ENCODE results near the gene NTNG1.

Gene NTNG1

DNA sequence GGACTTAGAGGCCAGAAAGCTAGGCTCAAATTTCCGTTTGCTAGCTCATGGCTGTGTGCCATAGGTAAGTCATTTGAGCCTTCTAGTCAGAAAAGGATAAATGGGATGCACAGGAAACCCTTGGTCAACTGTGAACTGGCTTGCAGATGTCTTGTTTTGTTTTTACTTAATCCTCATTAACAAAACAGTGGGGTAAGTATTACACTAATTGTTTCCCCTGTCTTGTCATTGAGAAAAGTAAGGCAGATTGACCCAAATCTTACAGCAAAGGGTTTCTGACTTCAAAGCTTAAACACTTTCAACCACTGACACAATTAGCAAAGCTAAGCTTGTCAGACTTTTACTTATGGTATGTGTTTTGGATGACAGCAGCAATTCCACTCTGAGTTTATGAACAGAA is 291.3 kb downstream of the NTNG1 start:
- no peak overlapping the region for H3K4me3 Mint-ChIP-seq
- DNase-seq: no peak
- no peaks in the 10 kb centered on the region for H3K9me3 Mint-ChIP-seq
- H3K36me3 Mint-ChIP-seq (ENCODE audit: low read depth): no peaks in the 10 kb centered on the region
- H3K27me3 Mint-ChIP-seq: peaks cover 3% of the 10 kb centered on the region
- no peak overlapping the region for H3K27ac Mint-ChIP-seq
- ATAC-seq: no peak
- no peaks in the 10 kb centered on the region for H3K4me1 Mint-ChIP-seq

DNA sequence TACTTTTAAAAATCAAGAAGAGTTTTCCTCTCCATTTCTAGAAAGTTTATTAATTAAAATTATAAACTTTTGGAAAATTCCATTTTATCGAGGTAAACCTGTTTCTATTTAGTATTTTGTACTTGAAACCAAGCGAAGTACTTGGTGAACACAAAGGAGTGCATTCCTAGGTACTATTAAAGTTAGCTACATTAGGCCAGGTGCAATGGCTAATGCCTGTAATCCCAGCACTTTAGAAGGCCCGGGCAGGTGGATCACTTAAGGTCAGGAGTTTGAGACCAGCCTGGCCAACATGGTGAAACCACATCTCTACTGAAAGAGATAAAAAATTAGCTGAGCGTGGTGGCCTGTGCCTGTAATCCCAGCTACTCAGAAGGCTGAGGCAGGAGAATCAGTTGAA is 292.2 kb downstream of the NTNG1 start:
- Mint-ChIP-seq H3K4me1 (no peaks in the 10 kb centered on the region), H3K27ac (no peak overlapping the region), H3K9me3 (no peaks in the 10 kb centered on the region), H3K27me3 (peaks cover 3% of the 10 kb centered on the region), H3K36me3 (ENCODE audit: low read depth) (no peaks in the 10 kb centered on the region), H3K4me3 (no peak overlapping the region)
- ATAC-seq: no peak
- no peak for DNase-seq

GRCh38 chr1:107433635-107434360 is 293.0 kb downstream of the NTNG1 start:
- DNase-seq (no peak), ATAC-seq (no peak)
- Mint-ChIP-seq H3K27ac (no peak overlapping the region), H3K36me3 (ENCODE audit: low read depth) (no peaks in the 10 kb centered on the region), H3K9me3 (no peaks in the 10 kb centered on the region), H3K4me1 (no peaks in the 10 kb centered on the region), H3K27me3 (peaks cover 3% of the 10 kb centered on the region), H3K4me3 (no peak overlapping the region)

DNA sequence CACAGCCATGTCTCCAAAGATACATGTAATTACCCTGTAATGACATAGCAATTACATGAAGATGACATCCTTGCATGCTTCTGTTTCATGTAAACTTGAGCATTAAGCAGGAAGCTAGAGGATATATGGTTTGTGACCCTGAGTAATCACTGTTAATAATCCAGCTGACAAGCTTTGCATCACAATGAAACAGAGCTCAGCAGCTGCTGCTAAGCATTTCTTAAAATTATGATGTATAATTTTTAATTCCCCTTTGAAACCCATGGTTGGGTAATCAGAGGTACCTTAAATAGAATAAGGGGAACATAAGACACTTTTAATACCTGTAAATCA is 293.5 kb downstream of the NTNG1 start:
- no peaks in the 10 kb centered on the region for H3K27me3 Mint-ChIP-seq
- DNase-seq (no peak), ATAC-seq (no peak)
- H3K36me3 Mint-ChIP-seq (ENCODE audit: low read depth): no peaks in the 10 kb centered on the region
- no peak overlapping the region for H3K4me3 Mint-ChIP-seq
- no peaks in the 10 kb centered on the region for H3K9me3 Mint-ChIP-seq
- no peaks in the 10 kb centered on the region for H3K4me1 Mint-ChIP-seq
- no peak overlapping the region for H3K27ac Mint-ChIP-seq

- no peaks in the 10 kb centered on the region for H3K4me1 Mint-ChIP-seq
- no peaks in the 10 kb centered on the region for H3K36me3 Mint-ChIP-seq (ENCODE audit: low read depth)
- no peaks in the 10 kb centered on the region for H3K27me3 Mint-ChIP-seq
- no peak overlapping the region for H3K4me3 Mint-ChIP-seq
- ATAC-seq: no peak
- no peak overlapping the region for H3K27ac Mint-ChIP-seq
- DNase-seq: no peak
- H3K9me3 Mint-ChIP-seq: no peaks in the 10 kb centered on the region
These were observed 295.9 kb downstream of the NTNG1 start for GRCh38 chr1:107436552-107437241.

- no peaks in the 10 kb centered on the region for H3K36me3 Mint-ChIP-seq (ENCODE audit: low read depth)
- peaks cover 6% of the 10 kb centered on the region for H3K4me1 Mint-ChIP-seq
- DNase-seq: no peak
- no peak overlapping the region for H3K27ac Mint-ChIP-seq
- H3K9me3 Mint-ChIP-seq: no peaks in the 10 kb centered on the region
- no peaks in the 10 kb centered on the region for H3K27me3 Mint-ChIP-seq
- no peak for ATAC-seq
- H3K4me3 Mint-ChIP-seq: no peak overlapping the region
These were observed 298.7 kb downstream of the NTNG1 start for GRCh38 chr1:107439567-107439966.

- no peak overlapping the region for H3K4me3 Mint-ChIP-seq
- no peaks in the 10 kb centered on the region for H3K9me3 Mint-ChIP-seq
- H3K36me3 Mint-ChIP-seq (ENCODE audit: low read depth): no peaks in the 10 kb centered on the region
- no peaks in the 10 kb centered on the region for H3K27me3 Mint-ChIP-seq
- peaks cover 6% of the 10 kb centered on the region for H3K4me1 Mint-ChIP-seq
- DNase-seq (no peak), ATAC-seq (no peak)
- H3K27ac Mint-ChIP-seq: no peak overlapping the region
These were observed 301.7 kb downstream of the NTNG1 start for GRCh38 chr1:107442551-107442950.

DNA sequence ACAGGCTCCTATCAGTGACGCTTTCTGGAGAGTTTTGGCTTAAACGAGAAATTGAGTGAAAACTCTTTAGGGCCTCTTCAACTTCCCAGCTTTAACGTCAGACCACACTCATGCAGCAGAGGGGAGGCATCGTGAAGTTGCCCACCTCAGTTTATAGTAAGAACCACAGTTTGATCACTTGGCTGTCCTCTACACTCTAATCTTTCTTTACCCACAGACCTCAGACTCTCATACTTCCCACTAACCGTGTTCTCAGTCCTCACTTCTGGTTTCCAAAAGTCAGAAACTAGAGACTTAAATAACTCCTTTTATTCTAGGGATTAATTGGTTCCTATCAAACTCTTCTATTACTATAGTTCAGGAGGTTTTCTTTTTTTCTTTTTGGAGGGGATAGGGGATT is 302.2 kb downstream of the NTNG1 start:
- Mint-ChIP-seq H3K27ac (no peak overlapping the region), H3K27me3 (no peaks in the 10 kb centered on the region), H3K4me3 (no peak overlapping the region), H3K36me3 (ENCODE audit: low read depth) (no peaks in the 10 kb centered on the region), H3K4me1 (peaks cover 6% of the 10 kb centered on the region), H3K9me3 (no peaks in the 10 kb centered on the region)
- no peak for DNase-seq
- peak; percentile 24 for ATAC-seq

DNA sequence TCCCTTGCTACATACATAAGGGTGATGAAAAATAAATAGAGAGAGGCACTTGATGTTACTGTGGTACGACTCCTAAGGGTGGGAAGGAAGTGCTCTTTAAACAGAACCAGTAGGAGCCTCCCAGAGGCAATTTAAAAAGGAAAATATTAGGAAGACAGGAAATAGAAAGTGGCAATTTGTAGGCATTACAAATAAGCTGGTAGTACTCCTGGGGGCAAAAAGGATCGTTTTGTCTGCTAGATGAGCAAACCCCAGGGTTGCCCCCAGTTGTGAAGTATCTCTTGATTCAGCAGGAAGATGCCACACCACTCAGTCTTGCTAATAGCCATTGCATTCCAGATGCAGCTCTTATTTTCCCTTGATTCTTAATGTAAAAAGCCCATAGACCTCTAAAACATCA is 303.0 kb downstream of the NTNG1 start:
- no peaks in the 10 kb centered on the region for H3K27me3 Mint-ChIP-seq
- no peak overlapping the region for H3K27ac Mint-ChIP-seq
- no peaks in the 10 kb centered on the region for H3K36me3 Mint-ChIP-seq (ENCODE audit: low read depth)
- DNase-seq (no peak), ATAC-seq (no peak)
- peaks cover 6% of the 10 kb centered on the region for H3K4me1 Mint-ChIP-seq
- H3K9me3 Mint-ChIP-seq: no peaks in the 10 kb centered on the region
- H3K4me3 Mint-ChIP-seq: no peak overlapping the region

GRCh38 chr1:107444302-107444701 is 303.5 kb downstream of the NTNG1 start:
- DNase-seq: no peak
- Mint-ChIP-seq H3K36me3 (ENCODE audit: low read depth) (no peaks in the 10 kb centered on the region), H3K4me1 (peaks cover 10% of the 10 kb centered on the region), H3K27ac (no peak overlapping the region), H3K9me3 (no peaks in the 10 kb centered on the region), H3K4me3 (no peak overlapping the region), H3K27me3 (no peaks in the 10 kb centered on the region)
- ATAC-seq: no peak

DNA sequence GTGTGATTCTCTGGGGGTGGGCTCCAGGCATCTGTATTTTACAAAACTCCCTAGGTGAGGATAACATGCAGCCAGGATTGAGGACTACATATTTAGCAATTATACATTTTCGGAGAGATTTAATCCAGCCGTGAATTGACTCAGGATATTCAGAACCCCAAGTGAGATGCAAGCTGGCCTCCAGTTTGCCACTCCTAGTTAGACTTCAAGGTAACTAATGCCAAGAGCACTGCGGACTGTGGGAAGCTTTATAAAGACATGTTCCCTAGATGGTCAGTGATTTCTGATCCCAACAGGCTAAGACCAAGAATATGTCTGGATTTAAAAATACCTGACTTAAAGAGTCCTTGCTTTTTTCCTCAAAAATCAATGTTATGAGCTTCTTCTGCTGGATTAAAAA is 308.5 kb downstream of the NTNG1 start:
- H3K36me3 Mint-ChIP-seq (ENCODE audit: low read depth): no peaks in the 10 kb centered on the region
- peaks cover 1% of the 10 kb centered on the region for H3K27me3 Mint-ChIP-seq
- DNase-seq: no peak
- no peaks in the 10 kb centered on the region for H3K9me3 Mint-ChIP-seq
- H3K4me3 Mint-ChIP-seq: no peak overlapping the region
- no peak overlapping the region for H3K27ac Mint-ChIP-seq
- ATAC-seq: no peak
- H3K4me1 Mint-ChIP-seq: peaks cover 10% of the 10 kb centered on the region

DNA sequence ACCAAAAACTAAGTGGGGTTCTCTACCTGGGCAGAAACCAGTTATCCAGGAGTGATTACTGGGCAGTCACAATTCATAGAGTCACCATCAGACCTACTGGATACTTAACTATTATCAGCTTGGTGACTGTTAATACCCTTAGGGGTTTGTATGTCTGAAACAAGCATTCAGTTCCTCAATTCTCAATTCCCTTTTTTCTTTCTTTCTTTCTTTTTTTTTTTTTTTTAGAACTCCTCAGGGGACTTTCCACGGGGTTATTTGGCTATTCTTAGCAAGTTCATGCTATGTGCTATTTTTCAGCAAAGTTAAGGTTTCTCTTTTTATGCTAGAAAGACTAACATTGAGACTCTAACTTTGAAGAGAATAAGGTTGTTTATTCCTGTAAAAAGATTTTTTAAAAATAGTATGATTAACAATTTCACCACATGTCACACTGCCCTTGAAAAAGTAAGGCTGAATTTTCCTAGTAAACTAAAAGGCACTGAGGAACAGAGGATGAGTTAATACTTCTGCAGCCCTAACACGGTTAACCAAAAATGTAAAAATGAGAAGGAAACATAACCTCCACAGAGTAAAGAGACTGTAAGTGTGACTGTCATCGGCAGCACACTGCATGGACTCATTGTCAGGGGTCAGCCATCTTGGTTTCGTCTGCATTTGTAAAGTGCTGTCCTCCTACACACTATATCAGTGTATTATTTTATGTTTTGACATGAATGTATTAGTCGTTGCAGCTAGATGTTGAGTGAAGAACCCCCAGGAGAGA is 310.2 kb downstream of the NTNG1 start:
- ATAC-seq: no peak
- H3K27me3 Mint-ChIP-seq: peaks cover 1% of the 10 kb centered on the region

DNA sequence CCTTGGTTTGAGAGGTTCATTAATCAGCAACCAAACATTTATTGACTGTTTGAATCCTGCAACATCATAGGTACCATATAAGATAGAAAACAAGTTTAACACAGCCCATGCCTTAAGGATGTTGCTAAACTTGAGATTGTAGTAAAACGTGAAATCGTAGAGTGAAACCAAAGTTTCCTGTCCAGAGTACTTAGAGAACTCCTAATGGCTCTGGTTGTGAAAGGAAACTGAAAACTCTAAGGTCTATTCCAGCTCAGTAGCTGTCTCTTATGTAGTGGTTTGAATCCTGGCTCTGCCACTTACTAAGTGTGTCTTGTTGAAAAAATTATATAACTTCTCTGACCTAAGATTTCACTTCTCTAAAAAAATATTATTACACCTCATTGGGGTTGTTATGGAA is 310.9 kb downstream of the NTNG1 start:
- ATAC-seq: no peak
- peak overlapping the region; percentile 36 for H3K4me3 Mint-ChIP-seq

More for the DNA sequence above, 310.2 kb downstream of the NTNG1 start:
- H3K27ac Mint-ChIP-seq: peak overlapping the region; percentile 67
- no peaks in the 10 kb centered on the region for H3K9me3 Mint-ChIP-seq
- peak overlapping the region; percentile 36 for H3K4me3 Mint-ChIP-seq
- peaks cover 10% of the 10 kb centered on the region for H3K4me1 Mint-ChIP-seq
- H3K36me3 Mint-ChIP-seq (ENCODE audit: low read depth): no peaks in the 10 kb centered on the region
- no peak for DNase-seq

GRCh38 chr1:107454791-107455190 is 314.0 kb downstream of the NTNG1 start:
- H3K27me3 Mint-ChIP-seq: peaks cover 1% of the 10 kb centered on the region
- no peaks in the 10 kb centered on the region for H3K9me3 Mint-ChIP-seq
- no peaks in the 10 kb centered on the region for H3K36me3 Mint-ChIP-seq (ENCODE audit: low read depth)
- H3K27ac Mint-ChIP-seq: no peak overlapping the region
- peaks cover 6% of the 10 kb centered on the region for H3K4me1 Mint-ChIP-seq
- no peak overlapping the region for H3K4me3 Mint-ChIP-seq
- ATAC-seq: no peak
- no peak for DNase-seq

More for the DNA sequence above, 310.9 kb downstream of the NTNG1 start:
- H3K36me3 Mint-ChIP-seq (ENCODE audit: low read depth): no peaks in the 10 kb centered on the region
- H3K27me3 Mint-ChIP-seq: peaks cover 1% of the 10 kb centered on the region
- DNase-seq: no peak
- no peaks in the 10 kb centered on the region for H3K9me3 Mint-ChIP-seq
- H3K27ac Mint-ChIP-seq: peak overlapping the region; percentile 67
- peaks cover 10% of the 10 kb centered on the region for H3K4me1 Mint-ChIP-seq

- no peak for DNase-seq
- Mint-ChIP-seq H3K36me3 (ENCODE audit: low read depth) (no peaks in the 10 kb centered on the region), H3K4me1 (no peaks in the 10 kb centered on the region), H3K27me3 (peaks cover 3% of the 10 kb centered on the region), H3K27ac (no peak overlapping the region), H3K9me3 (no peaks in the 10 kb centered on the region), H3K4me3 (no peak overlapping the region)
- no peak for ATAC-seq
These were observed 317.1 kb downstream of the NTNG1 start for GRCh38 chr1:107457989-107458388.

Data from activated naive CD8-positive, alpha-beta T cell treated with anti-CD3 and anti-CD28 coated beads, Interleukin-2, amount 50 U/mL, for 24 hours (primary cell).